HUDEP-2 (cell line): Measurements from ENCODE around the gene ASB6.
A peak's percentile ranks its signal among the peaks of the same experiment; 100 is the strongest.
"Not testable (repeated sequence)": the region's sequence is repeated elsewhere in the genome, so short reads cannot be mapped to it uniquely, and the experiment has no call there.

Experiments
- DNase-seq, 76 experiments: peaks; one replicate each; lab custom pipeline; 2025; ENCODE audit not compliant: unreplicated experiment in 76 of 76; lab: John Stamatoyannopoulos, UW

The ASB6 gene

DNA sequence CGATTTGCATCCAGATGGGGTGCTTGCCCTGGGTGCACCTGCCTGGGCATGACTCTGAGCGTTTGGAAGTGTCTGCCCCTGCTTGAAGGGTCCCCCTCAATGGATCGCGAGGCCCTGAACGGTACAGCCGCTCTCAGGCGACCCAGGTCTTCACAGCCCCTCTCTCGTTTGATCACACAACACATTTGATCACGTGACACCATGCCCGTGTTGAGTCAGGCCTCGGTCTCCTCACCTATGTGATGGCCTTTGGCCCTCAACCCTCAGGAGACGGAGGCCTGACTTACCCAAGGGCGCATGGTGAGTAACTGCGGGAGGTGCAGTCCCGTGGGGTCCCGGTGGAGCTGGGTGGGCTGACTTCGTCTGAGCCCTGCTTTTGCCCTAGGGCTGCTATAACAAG is 3.0 kb upstream of the ASB6 start:
- DNase-seq, result no peak

DNA sequence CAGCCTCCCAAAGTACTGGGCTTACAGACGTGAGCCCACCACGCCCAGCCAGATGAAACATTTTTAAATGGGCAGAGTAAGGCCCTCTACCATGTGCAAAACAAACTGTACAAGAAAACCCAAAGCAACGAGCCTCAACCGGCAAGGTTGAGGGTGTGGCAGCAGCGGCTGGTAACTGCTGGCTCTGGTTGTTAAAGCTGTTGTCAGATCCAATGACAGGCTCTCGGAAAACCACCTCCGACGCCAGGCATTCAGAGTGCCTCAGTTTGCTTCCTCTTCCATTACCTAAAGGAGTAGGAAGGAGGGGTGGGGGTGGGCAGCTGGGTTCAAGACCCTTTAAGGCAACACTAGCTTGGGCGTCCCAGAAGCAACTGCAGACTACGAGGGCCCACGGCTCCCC is 2.4 kb upstream of the ASB6 start:
- no peak for DNase-seq

DNA sequence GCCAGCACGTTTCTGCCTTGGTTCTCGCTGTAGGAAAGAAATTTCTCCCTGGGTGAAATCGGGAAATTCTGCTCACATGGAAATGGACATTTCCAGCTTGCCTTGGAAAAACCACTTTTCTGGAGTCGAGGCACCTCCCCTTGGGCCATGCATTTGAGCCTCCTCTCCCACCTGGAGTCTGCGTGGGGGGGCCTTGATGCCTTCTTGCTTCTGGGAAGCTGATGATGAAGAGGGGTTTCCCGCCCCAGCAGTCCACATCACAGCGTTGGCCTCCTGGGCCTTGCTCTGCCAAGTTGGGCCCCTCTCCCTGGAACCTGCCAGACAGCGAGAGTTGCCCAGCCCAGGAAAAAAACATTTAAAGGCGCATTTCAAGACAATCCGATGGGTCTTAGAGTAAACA is 1.8 kb upstream of the ASB6 start:
- DNase-seq, result no peak

DNA sequence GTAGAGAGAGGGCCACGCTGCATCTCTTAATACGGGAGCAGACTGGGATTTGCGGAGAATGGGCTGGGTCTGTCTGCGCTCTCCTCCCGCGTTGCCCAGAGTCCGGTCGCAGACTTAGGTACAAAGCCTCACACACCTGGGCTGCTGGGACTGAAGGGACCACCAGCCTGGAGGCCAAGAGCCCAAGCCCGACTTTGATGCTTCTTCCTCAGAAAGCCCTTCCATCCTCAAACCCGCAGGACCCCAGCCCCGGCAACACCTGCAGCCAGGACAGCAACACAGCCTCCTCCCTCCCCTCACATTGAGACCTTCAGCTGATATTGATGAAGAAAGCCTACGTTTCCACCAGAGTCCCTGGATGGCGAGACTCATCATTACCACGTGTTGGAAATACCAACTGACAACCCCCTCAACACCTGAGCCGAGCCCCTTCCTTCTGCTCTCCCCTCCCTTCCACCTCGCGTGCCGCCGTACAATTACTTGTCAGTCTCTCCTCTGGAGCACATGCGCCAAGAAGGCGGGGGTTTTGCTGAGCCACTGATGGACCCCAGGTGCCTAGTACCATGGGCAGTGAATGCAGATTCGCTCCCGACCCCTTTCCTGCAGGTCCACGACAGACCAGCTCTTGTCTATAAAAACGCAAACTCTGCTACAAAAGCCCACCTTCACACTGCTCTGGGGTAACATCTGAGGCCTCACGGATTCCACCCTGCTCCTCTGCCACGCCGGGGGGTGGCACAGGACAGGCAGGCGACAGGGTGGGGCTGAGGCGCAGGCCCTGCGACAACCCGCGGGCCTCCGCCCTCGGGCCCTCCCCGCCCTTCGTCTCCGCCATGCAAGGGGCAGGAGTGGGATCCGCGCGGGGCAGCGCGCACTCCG is 841 bp downstream of the ASB6 start:
- peak in 34 of 76 experiments; percentile 2 to 48 (median 22) for DNase-seq

DNA sequence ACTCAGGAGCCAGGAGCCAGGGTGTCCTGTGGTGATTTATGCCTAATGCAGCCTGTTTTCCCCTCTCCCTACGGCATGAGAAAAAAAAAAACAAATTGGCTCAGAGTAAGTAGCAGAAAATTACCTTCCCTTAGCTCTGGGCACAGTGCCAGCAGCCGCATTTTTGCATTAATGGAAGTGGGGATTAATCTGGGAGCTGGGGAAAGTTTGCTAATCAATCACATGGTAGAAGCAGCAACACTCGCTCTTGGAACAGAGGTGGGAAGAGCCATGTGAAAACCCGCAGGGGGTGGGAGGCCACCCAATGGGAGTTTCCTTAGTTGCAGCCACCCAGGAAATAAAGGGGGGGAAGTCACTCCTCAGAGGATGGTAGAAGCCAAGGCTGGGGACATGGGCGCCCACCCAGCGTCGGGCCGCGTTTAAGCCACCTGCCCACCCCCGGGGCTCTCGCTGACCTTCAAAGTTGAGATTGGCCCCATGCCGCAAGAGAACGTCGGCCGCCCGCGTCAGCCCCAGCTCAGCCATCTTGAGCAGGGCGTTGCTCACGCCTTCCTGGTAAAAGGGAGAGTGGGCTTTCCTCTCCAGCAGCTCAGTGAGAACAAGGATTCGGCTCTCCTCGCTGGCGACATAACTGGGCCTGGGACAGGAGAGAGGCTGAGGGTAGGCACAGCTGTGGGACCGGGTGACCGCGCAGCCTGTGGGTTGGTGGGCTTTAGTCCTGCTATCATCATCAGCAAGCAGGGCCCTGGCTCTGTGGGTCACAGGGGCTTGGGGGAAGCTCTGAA is 1.7 kb downstream of the ASB6 start:
- no peak for DNase-seq

DNA sequence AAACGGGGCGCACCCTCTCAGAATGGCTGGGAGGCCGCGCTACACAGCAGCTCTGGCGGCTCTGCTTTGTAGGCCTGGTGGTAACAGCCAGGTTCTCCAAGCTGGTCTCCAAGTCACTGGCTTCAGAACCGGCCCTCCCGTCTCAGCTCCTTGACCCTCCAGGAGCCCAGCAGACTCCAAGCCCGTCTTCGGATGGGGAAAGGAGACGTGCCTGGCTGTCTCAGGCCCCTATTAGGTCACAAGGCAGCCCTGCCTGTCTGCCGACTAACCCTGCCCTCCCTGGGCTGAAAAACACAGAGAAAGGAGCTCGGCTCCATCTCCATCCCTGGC is 2.2 kb downstream of the ASB6 start:
- DNase-seq, result no peak

DNA sequence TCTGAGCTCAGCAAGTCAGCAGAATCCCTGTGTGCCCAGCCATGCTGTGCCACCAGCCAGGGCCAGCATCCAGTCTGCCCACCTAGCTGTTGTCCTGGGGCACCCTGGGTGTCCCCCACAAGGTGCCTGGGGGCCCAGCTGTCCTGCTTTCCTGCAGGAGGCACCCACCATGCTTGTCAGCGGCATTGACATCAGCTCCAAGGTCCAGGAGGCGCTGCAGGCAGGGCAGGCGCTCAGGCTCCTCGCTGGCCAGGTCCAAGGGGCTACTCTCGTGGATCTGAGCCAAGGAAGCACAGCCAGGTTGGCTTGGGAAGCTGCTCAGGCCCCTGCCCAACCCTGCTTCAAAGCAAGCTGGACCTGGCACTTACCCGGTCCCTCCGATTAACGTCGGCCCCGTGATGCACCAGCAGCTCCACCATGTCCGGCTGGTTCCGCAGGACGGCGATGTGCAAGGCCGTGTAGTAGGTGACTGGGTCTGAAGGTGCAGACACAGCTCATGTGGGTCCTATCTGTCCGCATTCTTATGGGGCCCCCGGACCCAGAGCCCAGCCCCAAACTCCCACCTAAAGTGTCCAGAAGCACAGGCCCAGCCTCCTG is 2.8 kb downstream of the ASB6 start:
- no peak for DNase-seq

DNA sequence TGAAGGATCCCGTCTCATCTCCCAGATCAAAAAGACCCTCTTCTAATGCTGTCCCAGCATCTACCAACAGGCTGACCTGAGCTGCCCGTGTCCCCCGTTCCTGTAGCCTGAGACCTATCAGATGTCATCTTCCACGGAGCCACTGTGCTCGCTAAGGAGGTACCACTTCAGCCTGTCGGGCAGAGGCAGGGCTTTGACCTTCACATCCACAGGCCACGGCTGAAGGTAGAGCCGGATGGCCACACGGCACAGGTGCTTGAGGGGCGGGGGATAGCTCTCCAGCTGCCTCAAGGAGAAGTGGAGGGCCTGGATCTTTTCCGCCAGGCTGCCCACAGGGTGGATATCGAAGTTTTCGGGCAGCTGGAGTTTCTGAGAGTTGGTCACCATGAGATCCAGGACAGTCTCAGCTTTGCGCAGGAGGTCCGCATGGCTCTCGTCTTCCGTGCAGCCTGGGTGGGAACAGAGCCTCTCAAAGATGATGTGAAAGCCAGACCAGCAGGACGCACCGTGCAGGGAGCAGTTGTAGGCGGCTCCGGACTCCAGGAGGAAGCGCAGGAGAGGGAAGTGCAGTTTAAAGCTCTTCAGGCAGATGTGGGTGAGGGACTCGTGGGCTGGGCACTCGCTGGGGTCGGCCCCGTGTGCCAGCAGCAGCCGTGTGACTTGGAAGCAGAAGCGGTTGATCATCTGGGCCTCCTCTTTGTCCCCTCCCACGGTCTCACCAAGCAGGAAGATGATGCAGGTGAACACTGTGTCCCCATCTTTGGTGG is 4.1 kb downstream of the ASB6 start:
- DNase-seq, result no peak

DNA sequence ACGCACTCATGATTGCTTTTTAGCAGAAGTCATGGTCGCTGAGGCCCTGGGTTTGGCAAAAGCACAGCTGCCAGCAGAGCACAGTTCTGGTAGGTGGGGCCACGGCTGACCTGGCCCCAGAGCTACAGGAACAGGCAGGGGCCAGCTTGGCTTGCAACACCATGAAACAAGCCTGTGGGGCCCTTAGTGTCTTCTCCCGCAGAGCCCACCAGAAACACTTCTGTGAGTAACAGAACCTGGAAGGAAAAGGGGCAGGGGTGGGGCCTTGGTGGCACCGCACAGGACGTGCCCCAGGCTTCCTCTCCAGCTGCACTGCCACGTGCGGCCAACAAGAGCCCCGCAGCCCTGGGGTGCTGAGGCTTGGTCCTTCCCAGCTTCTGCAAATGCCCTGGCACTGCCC is 4.8 kb downstream of the ASB6 start:
- no peak for DNase-seq

DNA sequence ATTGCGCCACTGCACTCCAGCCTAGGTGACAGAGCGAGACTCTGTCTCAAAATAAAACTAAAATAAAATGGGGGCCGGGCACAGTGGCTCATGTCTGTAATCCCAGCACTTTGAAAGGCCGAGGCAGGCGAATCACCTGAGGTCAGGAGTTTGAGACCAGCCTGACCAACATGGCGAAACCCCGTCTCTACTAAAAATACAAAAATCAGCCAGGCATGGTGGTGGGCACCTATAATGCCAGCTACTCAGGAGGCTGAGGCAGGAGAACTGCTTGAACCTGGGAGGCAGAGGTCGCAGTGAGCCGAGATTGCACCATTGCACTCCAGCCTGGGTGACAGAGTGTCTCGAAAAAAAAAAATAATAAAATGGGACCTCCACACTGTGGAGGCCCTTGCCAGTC is 5.6 kb downstream of the ASB6 start:
- DNase-seq, result not testable (repeated sequence)

DNA sequence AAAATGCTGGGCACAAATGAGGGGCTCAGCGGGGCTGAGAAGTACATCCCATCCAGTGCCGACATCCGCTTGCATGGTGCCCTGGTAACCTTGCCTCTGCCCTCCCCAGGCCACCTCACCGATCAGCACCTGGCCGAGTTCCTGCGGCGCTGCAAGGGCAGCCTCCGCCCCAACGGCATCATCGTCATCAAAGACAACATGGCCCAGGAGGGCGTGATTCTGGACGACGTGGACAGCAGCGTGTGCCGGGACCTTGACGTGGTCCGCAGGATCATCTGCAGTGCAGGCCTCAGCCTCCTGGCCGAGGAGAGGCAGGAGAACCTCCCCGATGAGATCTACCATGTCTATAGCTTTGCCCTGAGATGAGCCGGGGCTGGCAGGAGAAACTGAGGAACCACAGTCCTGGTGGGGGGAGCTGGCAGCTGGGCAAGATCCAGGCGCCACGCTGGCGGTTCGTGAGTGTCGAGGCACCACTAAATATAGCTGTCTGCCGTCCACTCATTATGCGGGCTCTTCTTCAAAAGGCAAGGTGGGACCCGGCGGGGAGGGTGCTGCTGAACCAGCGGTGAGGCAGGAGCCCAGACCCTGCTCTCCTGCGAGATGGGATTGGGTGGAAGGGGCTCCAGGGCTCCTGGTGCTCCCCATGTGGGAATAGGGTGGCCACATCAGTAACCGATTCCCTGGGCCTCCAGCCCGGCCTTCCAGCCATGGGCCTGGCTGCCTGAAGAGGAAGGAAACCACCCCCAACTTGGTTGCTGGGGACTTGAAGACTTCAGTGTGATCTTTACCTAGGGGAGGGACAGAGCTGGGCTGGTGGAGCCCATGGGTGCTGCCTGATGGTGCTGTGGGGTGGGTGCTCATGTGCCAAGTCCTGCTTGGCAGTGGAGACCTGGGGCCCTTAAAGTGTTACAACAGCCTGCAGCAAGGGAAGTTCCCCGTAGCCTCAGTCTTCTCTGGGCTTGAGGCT is 6.6 kb downstream of the ASB6 start:
- DNase-seq, result no peak

DNA sequence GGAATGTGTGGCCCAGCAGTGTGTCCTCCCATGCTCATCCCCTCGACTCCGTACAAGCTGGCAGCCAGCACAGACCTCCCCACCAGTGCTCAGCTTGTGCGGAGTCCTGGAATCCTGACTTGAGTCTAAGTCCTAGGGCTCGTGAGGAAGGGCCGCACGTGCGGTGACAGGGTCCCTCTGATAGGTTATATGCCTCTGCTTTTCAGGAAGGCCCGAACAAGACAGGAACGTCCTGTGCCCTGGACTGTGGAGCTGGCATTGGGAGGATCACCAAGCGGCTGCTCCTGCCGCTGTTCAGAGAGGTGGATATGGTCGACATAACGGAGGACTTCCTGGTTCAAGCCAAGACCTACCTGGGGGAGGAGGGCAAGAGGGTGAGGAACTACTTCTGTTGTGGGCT is 8.1 kb downstream of the ASB6 start:
- DNase-seq, result no peak

DNA sequence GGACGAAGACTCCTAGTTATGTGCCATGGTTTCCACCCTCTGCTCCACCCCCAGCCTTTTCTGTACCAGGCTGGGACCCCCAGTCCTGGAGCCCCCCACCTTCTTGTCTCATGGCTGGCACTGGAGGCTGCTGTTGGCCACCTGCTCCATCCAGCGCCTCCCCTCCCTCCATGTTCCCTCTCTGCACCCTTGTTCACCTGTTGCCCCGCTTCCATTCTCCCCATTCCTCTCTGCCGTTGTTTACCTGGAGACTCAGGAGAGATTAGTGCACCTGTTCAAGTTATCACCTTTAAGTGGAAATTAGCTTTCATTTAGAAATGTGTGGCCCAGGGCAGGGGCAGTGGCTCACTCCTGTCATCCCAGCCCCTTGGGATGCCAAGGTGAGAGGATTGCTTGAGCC is 8.7 kb downstream of the ASB6 start:
- DNase-seq, result no peak

DNA sequence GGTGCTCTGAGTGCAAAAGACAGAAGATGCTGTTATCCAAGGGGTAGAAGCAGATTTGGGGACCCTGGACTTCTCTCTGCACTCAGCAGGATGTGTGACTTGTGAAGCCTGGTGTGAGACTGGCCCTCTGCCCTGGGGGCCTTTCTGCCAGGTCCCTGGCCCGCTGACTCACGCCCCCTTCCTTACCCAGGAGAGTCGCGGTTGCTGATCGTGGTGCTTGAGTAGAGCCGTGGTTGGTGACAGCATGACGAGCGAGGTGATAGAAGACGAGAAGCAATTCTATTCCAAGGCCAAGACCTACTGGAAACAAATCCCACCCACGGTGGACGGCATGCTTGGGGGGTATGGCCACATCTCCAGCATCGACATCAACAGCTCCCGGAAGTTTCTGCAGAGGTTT is 9.5 kb downstream of the ASB6 start:
- DNase-seq, result no peak

DNA sequence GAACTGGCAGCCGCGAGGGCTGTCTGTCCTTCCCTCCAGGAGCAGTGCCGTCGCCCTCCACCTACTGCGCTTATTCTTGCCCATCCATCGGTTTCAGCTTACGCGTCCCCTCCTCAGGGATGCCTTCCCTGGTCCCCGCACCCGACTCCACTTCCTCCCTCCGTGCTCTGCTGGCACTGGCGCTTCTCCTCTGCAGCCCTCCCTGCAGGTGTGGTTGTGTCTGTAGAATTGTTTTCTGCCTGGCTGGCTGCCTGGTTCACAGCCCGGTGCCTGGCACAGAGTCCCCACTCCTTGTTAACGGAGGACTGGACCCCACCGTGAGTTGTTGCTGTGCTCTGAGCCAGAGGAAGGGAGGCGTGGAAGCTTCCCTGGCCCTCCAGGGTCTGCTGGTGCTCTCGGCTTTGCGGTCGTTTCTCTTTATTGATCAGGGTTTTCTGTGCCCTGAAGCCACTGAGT is 10.2 kb downstream of the ASB6 start:
- no peak for DNase-seq

DNA sequence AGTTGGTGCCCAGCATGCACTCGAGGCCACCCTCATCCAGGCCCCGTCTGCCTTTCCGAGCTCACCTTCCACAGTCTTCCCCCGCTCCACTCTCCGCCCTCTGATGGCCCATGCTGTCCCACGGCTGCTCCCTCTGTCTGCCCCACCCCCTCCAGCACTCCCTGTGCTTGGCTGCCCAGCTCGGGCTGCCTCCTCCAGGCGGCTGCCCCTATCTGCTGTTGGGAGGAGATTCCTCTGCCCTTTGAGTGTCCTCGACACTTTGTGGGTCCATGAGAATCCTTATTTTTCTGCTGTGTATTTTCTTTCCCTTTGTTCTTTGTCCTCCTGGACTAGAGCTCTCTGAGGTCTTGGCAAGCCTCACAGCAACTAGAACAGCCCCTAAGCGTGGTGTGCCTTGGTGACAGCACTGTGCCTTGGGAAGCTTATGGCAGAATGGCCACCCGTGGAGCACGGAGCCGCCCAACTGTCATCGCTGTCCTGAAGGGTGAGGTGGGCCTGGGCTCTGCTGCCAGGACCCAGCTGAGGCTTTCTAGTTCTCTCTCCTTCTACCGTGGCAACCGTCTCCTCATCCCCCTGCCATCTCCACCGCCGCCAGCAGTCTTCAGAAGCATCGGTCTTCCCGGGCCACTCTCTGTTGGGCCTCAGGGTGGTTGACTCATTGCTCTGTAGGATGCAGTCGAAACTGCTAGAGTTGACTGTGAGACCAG is 10.8 kb downstream of the ASB6 start:
- no peak for DNase-seq

DNA sequence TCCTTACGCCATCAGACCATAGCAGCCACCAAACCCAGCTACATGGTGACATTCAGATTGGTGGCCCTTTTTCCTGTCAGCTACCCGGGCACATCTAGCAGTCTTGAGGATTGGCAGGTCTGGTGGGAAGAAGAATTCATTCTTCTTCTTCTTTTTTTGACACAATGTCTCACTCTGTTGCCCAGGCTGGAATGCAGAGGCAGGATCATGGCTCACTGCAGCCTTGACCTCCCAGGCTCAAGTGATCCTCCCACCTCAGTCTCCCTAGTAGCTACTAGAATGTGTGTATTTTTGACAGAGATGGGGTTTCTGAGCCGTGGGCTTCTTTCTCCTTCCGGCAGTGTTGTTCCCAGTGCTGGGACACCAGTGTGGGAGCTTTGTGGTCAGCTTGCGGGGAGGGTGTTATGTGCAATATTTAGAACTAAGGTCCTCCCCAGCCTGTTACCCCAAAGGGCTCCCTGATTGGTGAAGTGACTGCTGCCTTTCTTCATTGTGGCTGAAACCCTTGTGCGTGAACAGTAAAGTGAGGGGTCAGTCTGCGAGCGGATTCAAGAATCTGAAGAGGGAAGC is 12.6 kb downstream of the ASB6 start:
- DNase-seq, result no peak

DNA sequence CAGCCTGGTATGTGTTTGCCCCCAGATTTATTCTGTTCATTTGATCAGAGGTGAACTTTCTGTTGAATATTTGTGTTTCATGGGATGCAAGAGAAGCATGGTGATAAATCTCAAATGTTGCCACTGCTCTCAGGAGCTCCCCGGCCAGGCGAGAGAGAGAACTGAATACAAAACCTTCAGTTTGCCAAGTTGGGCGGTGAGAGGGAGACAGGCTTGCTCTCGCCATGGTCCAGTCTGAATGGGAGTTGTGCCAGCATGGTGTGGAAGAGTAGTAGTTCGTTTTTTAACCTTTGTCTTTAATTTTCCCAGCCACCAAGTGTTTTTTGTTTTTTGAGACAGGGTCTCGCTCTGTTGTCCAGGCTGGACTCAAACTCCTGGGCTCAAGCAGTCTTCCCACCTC is 13.2 kb downstream of the ASB6 start:
- DNase-seq, result no peak
